ENCODE data around the gene TNFSF10.
A peak's percentile ranks its signal among the peaks of the same experiment; 100 is the strongest.
"Not testable (repeated sequence)": the region's sequence is repeated elsewhere in the genome, so short reads cannot be mapped to it uniquely, and the experiment has no call there.

Gene TNFSF10

DNA sequence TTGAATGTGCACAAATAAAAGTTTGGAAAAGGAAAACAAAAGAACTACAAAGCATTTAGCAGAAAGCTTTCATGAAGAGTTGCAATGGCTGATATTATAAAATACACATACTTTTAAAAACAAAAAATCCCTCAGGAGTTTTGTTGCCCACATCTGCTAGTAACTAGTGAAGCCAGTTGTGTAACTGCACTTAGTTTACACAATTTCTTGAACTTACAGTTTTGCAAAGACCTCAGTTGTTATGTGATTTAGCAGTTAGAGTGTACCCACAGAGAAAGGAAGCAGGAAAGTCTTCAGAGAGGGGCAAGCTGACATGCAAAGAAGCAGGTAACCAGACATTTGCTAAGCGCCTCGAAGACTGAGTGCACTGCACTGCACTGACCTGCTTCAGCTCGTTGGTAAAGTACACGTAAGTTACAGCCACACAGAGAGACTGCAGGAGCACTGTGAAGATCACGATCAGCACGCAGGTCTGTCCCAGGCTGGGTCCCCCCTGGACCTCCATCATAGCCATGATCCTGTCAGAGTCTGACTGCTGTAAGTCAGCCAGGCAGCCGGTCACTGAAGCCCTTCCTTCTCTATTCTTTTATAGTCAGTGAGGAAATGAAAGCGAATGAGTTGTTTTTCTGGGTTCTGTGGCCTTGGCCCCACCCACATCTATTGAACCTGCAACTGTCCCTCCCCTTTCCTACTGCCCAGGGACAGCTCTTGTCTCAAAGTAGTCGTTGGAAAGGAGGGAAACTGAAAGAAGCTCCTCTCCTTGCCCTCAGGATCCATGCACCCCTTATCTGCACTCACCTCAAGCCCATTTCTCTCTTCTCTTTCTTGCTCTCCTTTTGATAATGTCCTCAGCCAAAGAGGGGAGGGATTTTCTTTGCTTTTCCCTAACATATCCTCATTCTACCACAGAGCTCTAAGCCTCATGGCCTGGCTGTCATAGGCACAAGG lies at the start of gene TNFSF10:
Gene TNFSF10, minus strand, starts transcription at position 560 of the 948 bp plus-strand sequence. Its CDS starts 46 bp downstream, at position 514.
- DNase-seq (ENCODE audit: low read depth in 2 of 2), result peak; percentile 30 to 40

- no peak for DNase-seq (ENCODE audit: low read depth in 2 of 2)
Measured at GRCh38 chr3:172569128-172570008, 46.1 kb upstream of the TNFSF10 start.

- no peak for DNase-seq (ENCODE audit: low read depth in 2 of 2)
Measured at GRCh38 chr3:172568701-172569100, 45.5 kb upstream of the TNFSF10 start.

DNA sequence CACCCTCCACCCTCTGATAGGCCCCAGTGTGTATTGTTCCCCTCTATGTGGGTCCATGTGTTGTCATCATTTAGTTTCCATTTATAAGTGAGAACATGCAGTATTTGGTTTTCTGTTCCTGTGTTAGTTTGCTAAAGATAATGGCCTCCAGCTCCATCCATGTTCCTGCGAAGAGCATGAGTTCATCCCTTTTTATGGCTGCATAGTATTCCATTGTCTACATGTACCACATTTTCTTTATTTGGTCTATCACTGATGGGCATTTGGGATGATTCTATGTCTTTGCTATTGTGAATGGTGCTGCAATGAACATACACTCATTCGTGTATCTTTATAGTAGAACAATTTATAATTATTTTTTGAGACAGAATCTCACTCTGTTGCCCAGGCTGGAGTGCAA lies 43.6 kb upstream of the TNFSF10 start:
- DNase-seq (ENCODE audit: low read depth in 2 of 2), result not testable (repeated sequence)

DNA sequence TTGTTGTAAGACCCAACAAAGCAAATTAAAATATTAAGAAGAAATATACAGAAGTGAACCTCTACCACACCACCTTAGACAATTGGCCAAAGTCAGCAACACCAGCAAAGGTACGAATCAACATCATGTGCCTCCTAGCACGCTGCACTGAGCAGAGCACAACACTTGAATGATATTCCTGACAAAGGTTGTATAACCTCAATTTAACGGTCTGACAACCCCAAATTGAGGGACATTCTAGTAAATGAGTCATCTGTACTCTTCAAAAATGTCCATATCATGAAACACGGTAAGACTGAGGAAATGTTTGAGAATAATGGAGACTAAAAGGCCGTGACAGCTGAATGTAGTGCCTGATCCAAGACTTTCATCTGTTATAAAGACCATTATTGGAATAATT lies 41.3 kb upstream of the TNFSF10 start:
- DNase-seq (ENCODE audit: low read depth in 2 of 2), result no peak

DNA sequence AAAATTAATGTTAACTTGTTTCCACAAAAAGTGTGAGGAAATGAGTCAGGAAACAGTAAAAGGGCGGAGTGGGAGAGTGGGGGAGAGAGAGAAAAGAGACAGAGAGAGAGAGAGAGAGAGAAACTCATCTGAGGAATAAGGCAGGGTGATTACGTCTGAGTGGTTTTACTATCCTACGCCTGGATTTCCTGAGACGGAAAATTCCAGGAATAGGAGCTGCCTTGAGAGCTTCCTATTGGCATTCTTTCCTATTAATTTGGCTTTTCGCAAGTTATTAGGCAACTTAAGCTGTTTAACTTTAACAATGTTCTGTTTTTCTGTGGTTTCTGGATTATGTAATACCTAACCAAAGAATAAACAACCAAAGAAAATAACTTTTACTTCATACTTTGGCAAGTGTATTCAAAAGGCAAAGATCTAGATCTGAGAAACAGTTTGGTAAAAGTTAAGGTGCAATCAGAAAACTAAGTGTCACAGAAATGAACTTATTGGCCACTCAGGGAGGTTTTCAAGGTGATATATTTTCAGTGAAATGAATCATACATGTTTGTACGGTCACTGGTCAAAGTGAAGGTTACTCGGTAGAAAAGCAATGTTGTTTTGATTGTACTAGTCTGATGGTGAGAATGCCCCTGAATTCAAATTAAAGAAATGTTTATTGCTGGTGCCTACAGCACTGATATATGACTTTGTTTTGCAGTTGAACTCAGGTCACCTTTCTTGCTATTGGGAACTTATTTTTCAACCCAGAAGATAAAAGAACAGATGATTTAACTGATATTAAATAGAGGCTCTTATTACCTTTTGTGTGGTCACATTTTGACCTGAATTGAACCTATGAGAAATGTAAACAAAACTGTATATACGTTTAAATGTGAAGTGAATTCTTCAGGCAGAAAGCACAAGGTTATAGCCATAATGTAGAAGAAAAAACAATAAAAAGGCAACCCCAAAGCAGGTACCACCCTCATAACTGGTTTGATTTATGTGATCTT lies 39.9 kb upstream of the TNFSF10 start:
- DNase-seq (ENCODE audit: low read depth in 2 of 2), result no peak

DNA sequence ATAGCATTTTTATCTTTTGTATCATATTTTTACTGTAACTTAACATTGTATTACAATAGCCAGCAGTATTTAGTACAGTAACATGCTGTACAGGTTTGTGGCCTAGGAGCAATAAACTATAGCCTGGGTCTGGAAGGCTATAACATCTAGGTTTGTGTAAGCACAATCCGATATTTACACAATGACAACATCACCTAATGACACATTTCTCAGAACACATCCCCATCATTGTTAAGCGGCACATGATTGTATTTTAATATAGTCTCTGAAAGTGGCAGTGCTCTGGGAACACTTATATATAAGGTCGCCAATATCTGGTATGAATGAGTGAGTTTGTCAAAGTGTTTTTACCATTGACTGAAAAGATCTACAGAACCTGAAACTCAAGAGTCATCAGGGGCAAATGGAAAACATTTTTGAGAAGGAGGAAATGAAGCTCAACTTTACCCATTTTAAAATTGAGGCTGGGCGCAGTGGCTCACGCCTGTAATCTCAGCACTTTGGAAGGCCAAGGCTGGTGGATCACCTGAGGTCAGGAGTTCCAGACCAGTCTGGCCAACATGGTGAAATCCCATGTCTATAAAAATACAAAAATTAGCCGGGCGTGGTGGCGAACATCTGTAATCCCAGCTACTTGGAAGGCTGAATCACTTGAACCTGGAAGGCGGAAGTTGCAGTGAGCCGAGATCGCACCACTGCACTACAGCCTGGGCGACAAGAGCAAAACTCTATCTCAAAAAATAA lies 38.8 kb upstream of the TNFSF10 start:
- no peak for DNase-seq (ENCODE audit: low read depth in 2 of 2)

GRCh38 chr3:172560586-172560985 lies 37.4 kb upstream of the TNFSF10 start:
- no peak for DNase-seq (ENCODE audit: low read depth in 2 of 2)

GRCh38 chr3:172560026-172560425 lies 36.8 kb upstream of the TNFSF10 start:
- DNase-seq (ENCODE audit: low read depth in 2 of 2), result no peak

GRCh38 chr3:172559020-172559419 lies 35.8 kb upstream of the TNFSF10 start:
- no peak for DNase-seq (ENCODE audit: low read depth in 2 of 2)

DNA sequence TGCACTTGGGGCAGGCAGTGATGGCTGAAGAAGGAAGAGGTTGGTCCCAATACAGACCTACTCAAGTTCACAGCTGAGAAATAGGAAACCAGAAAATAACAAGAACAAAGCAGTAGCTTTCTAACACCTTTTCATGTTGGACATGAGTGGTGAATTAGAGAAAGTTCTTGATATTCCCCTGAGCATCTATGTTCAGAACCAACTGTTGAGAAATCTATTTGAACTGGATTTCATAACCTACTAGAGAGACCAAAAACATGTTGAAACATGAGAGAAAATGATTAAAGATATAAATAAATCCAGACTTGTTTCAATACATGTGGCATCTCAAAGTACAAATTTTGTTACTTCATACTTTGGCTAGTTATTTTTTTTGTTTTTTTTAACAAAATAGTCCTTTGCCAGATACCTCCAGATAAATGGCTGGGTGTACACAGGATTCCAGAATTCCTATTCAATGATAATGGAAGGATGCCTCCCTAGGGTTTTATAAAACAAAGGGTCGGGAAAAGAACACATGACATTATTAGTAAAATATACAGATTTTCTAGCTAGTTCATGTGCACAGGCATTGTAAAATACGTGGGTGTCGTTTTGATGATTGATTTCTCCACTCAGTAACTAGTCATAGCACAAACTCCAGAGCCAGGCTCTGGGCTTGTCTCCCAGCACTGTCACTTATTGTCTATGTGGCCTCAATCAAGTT lies 34.4 kb upstream of the TNFSF10 start:
- DNase-seq (ENCODE audit: low read depth in 2 of 2), result no peak

GRCh38 chr3:172553526-172554252 lies 30.5 kb upstream of the TNFSF10 start:
- no peak for DNase-seq (ENCODE audit: low read depth in 2 of 2)

DNA sequence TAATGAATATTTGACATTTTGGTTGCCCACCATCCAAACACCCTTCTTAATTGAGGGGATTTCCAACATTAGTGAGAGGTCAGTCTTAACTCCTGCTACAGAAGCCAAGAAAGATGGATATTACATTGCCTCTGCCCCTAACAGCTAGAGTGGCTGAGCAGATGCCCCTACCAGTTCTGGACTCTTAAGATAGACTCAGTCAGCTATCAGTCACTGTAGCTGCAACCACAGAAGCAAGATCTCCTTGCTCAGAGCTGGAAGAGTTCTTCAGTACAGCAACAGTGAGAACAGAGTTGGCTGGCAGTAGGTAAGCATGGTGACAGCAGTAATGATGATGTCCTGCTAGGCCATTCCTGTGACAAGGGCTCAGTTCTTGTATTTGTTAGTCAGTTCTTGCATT lies 29.4 kb upstream of the TNFSF10 start:
- no peak for DNase-seq (ENCODE audit: low read depth in 2 of 2)

- DNase-seq (ENCODE audit: low read depth in 2 of 2), result no peak
Measured at GRCh38 chr3:172551874-172552273, 28.6 kb upstream of the TNFSF10 start.

GRCh38 chr3:172550347-172550943 lies 27.2 kb upstream of the TNFSF10 start:
- peak; percentile 54 to 71 for DNase-seq (ENCODE audit: low read depth in 2 of 2)

GRCh38 chr3:172549144-172549543 lies 25.9 kb upstream of the TNFSF10 start:
- no peak for DNase-seq (ENCODE audit: low read depth in 2 of 2)

DNA sequence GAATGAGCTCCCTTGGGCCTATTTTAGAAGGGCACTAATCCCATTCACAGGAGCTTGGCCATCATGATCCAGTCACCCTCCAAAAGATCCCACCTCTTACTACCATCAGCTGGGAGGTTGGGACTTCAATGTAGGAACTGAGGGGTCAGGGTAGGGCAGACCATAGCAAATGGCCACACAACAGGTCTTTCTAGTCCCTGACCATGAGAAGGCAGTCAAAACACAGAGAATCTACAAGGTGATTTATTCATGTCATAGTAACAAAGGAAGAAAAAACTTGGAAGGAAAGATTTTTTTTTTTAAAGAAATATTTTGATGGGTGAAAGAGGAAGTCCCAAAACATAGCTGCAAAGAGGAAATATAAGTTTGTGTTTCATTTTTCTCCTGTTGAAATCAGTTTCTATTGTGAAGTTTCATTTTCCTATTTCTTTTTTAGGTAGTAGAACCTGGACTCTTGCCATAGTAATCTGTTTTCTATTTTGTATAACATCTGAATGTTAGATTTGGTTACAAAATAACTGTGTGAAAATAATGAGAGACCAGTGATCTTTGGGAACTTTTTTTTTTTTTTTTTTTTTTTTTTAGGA lies 23.5 kb upstream of the TNFSF10 start:
- DNase-seq (ENCODE audit: low read depth in 2 of 2), result no peak

DNA sequence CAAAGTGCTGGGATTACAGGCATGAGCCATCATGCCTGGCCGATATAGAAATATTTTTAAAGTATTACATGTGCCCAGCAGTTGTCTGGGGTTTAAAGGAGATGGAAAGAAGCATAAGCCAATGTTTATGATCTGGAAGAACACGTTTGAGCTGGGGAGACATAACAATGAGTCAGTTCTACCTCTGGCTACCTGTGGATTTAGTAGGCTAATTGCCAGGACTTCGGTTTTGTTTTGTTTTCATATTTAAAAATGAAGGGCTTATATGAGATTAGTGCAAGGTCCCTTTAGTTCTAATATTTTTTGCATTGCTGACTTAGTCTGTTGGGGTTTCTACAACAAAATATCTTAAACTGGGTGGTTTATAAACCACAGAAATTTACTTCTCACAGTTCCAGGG lies 22.9 kb upstream of the TNFSF10 start:
- DNase-seq (ENCODE audit: low read depth in 2 of 2), result no peak
